ENCODE data around the gene SGTA.
A peak's percentile ranks its signal among the peaks of the same experiment; 100 is the strongest.

The SGTA gene, protein sequence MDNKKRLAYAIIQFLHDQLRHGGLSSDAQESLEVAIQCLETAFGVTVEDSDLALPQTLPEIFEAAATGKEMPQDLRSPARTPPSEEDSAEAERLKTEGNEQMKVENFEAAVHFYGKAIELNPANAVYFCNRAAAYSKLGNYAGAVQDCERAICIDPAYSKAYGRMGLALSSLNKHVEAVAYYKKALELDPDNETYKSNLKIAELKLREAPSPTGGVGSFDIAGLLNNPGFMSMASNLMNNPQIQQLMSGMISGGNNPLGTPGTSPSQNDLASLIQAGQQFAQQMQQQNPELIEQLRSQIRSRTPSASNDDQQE

GRCh38 chr19:2782936-2783780 is at the start of gene SGTA:
Gene SGTA, minus strand, starts transcription at chr19:2783273. Its CDS starts 14,205 bp downstream, at chr19:2769068.
- peak; percentile 99 for DNase-seq (ENCODE audit: low spot score)

- DNase-seq (ENCODE audit: low spot score), result no peak
Observed at GRCh38 chr19:2827840-2828489, 44.9 kb upstream of the SGTA start.

- DNase-seq (ENCODE audit: low spot score), result no peak
Observed at GRCh38 chr19:2827022-2827421, 43.9 kb upstream of the SGTA start.

GRCh38 chr19:2824129-2824528 is 41.1 kb upstream of the SGTA start:
- DNase-seq (ENCODE audit: low spot score), result no peak

DNA sequence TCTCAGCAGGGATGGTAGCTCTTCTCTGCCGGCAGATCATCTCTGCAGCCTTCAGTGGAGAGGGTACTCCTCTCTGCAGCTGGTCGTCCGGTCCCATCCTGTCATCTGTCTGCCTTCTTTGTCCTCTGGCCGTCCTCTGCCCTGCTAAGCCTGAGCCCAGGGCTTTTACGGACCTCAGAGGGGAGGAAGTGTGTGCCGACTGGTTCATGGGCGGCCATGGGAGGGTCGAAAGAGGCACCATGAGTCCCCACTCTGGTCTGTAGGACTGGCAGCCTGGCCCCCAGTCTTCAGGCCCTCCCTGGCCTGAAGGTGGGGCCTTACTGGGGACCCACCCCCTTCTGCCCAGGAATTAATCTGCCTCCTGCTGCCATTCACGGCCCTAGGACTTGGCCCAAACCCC is 40.6 kb upstream of the SGTA start:
- DNase-seq (ENCODE audit: low spot score), result no peak

DNA sequence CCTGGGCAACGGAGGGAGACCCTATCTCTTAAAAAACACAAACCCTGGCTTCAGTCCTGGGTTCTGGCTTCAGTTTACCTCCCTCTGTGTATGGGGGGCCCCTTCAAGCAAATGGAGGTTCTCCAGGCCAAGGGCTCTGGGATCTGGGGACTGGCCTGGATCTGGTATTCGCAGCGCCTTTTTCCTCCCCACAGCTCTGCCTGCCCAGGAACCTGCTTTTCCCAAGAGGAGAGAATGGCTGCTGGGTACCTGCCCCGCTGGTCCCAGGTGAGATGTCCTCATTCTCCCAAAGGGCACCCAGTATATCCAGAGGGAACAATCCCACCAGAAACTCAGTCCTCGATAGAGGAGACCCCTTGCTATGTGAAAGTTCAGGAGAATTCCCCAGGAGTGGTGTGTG is 39.8 kb upstream of the SGTA start:
- DNase-seq (ENCODE audit: low spot score), result no peak

DNA sequence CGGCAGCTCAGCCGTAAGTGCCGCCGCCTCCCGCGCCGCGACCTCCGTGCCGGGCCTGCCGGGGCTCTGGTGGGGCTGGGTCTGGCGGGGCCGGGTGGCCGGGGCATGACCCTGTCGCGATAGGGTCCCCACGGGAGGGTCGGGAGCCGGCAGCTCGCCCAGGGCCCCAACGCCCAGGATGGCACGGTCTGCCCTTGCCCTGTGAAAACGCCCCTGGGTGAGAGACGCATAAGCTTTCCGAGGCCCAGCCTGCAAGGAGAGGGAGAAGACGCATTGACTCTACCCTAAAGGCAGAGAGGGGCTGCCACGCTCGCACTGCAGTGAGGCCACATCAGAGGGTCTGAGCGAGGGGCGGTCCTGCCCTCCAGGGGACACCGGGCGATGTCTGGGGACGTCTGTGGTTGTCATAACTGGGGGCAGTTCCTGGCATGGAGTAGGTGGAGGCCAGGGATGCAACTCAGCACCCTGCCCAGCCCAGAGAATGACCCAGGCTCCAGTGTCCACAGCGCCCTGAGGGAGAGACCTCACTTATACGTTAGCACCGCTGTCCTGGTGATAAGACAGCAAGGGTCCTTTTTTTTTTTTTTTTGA is 37.1 kb upstream of the SGTA start:
- no peak for DNase-seq (ENCODE audit: low spot score)

DNA sequence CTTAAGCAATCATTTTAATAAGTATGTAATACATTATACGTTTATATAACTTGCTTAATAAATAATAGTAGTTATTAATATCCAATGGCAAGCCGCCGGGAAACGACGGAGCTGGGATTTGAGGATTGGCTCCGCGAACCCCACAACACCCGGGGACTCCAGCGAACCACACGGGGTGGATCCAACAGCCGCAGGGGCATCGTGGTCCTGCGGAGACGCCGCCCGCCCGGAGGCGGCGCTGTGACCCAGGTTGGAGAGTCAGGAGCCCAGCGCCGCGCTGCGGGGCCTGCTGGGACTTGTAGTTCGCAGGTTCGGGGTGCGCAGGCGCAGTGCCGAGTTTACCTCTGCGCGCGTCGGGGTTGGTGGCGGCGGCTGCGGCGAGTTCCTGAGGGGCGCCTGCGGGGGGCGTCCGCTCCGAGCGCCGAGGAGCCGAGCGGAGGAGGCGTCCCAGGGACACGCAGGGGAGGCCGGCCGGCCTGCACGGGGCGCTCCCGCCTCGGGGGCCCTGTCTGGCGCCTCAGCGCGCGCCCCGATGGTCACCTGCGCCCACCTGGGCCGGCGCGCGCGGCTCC is 36.6 kb upstream of the SGTA start, which contains the start of gene ZNF554:
Gene ZNF554, plus strand, starts transcription at position 329 of the 572 bp plus-strand sequence. Its CDS starts 204 bp downstream, at position 533.
- peak; percentile 97 for DNase-seq (ENCODE audit: low spot score)

GRCh38 chr19:2817237-2817829 is 34.3 kb upstream of the SGTA start:
- DNase-seq (ENCODE audit: low spot score), result peak; percentile 38

DNA sequence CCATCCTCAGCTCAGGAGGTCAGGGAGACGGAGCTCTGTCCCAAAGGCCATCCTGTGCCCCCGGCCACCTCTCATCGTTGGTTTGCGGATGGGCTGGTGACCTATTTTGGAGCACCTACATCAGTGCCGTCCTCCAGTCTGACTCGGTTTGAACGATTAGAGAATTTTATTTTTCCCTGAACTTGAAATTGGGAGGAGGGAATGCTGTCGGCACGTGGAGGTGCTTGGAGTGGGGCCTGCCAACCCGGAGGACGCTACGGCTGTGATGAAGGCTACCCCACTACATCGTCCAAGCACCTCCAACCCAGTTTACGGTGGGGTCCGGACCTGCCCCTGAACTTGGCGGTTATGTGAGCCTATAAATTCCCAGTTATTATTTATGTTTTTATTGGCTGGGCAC is 33.6 kb upstream of the SGTA start:
- no peak for DNase-seq (ENCODE audit: low spot score)

GRCh38 chr19:2815923-2816322 is 32.9 kb upstream of the SGTA start:
- peak; percentile 22 for DNase-seq (ENCODE audit: low spot score)

DNA sequence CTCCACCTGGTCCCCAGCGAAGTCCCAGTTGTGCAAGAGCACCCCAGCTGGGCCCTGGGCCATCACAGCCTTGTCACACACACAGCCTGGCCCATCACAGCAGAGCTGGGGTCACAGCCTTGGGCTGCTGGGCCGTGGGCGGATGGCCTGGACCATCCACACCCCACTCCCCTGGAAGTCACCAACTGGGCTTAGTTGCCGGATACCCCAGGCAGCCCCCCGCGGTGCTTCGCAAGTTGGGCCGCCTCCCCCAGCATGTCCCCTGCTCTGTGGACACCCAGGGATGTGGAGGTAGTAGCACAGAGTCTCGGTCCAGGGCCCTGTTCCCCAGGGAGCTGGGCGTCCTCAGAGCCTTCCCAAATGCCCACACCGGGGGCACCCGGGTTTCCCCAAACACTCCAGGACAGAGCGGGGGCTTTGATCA is 32.1 kb upstream of the SGTA start:
- peak; percentile 26 for DNase-seq (ENCODE audit: low spot score)

GRCh38 chr19:2814426-2814825 is 31.4 kb upstream of the SGTA start:
- DNase-seq (ENCODE audit: low spot score), result peak; percentile 21

GRCh38 chr19:2813235-2814160 is 30.4 kb upstream of the SGTA start:
- DNase-seq (ENCODE audit: low spot score), result peak; percentile 25

DNA sequence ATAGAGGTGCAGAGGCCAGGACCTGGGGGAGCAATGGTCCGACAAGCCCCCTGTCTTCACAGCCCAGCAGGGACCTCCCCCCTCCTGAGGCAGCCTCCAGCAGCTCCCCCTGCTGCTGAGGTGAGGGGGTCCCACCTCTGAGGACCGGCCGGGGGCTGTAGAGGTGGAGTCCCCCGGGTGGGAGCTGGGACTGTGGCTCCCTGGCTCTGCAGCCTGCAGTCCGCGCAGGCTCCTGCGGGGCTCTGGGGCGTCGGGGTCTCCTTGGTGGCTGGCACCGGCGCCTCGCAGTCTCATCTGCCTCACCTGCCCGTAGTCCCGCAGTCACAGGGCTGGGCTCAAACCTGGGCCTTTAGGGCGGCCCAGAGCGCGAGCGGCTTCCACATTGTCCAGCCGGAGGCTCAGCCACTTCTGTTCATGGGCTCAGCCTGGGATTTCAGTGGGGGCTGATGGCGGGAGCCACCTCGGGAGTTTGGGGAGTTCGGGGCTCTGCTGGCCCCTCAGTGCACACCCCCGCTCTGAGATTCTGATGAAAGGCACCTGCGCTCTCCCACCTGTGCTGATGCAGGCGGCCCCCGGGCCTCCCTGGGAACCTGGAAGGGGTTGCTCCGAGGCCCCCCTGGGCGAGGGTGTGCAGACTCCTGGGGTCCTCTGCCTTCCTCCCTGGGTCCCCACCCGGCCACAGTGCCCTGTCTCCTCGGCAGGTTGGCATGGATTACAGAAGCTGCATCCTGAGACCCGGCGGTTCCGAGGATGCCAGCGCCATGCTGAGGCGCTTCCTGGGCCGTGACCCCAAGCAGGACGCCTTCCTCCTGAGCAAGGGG is 29.6 kb upstream of the SGTA start:
- DNase-seq (ENCODE audit: low spot score), result peak; percentile 30

- DNase-seq (ENCODE audit: low spot score), result no peak
Observed at GRCh38 chr19:2811735-2812413, 28.8 kb upstream of the SGTA start.

- DNase-seq (ENCODE audit: low spot score), result no peak
Observed at GRCh38 chr19:2811221-2811722, 28.2 kb upstream of the SGTA start.

Data from D341Med (cell line).